GM12892 (cell line): ENCODE data around the gene CORO7.

Source experiments
- POLR2A ChIP-seq: IDR thresholded peaks from 2 replicates; pipeline ENCODE4 v1.6.1; 2011; ENCODE audit warnings: low read depth, low read length, control low read depth
- POLR2AphosphoS5 ChIP-seq: IDR thresholded peaks from 2 replicates; pipeline ENCODE4 v1.6.1; 2011; ENCODE audit warnings: low read depth, low read length, control low read depth
- TAF1 ChIP-seq: IDR thresholded peaks from 2 replicates; pipeline ENCODE4 v1.6.1; 2011; ENCODE audit warnings: low read depth, mild to moderate bottlenecking, control low read depth, low read length, borderline replicate concordance

DNA sequence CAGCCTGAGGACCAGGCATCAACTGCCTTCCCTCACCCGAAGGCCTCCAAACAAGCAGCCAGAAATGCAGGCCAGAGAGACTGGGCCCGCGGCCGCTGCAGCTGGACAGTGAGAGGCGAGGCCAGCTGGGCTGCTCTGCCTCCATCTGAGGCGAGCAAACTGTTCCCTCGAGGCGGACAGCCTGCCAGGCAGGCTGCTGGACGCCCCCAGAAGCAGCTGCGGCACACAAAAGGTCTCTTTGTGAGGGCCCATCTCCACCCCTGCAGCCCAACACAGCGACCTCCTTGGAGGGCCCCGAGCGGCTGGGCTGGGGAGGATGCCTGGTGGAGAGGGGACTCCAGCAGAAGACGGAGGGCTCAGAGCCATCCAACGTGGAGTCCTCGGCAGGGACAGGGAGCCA is 4.7 kb downstream of the CORO7 start:
- TF ChIP-seq POLR2A (no peak), POLR2AphosphoS5 (no peak), TAF1 (no peak)
